ENCODE measurements around the gene AP3S1. TPM values are rescaled to one million over a fixed set of nuclear protein-coding genes. Genes with fewer than 3 reads are reported as not detected.
"Not testable (repeated sequence)": the region's sequence is repeated elsewhere in the genome, so short reads cannot be mapped to it uniquely, and the experiment has no call there.

AP3S1 gene
- total RNA-seq = 56.6 TPM
- long read RNA-seq, transcript AP3S1-201 (6 exons, 1,730 nt) = major isoform, 65 of 94 reads
- long read RNA-seq, transcript AP3S1-209 (6 exons, 489 nt) = minor isoform, 5 of 94 reads
- long read RNA-seq, partial matches to known transcripts = 0 of 94 reads
- long read RNA-seq, other reads (novel, unspliced or antisense) = 20 of 94 reads

GRCh38 chr5:115841382-115842088 lies at the start of gene AP3S1, which contains the start of gene ATG12:
Gene AP3S1 (plus strand): TSS chr5:115841935. CDS start chr5:115842038, 103 bp downstream.
Gene ATG12 (minus strand): TSS chr5:115841565. CDS start chr5:115841552, 13 bp downstream.
- DNase-seq (ENCODE audit: low spot score) = peak; percentile 96
- intact Hi-C loops (cut with DNase I) = loop anchor here (2.0 to 10.0 kb wide), 3 partner anchors 217 to 667 kb away; partner anchors contain the start of gene CCDC112

- intact Hi-C loops (cut with DNase I) = no loop called here
- no peak for DNase-seq (ENCODE audit: low spot score)
These were observed 46.0 kb upstream of the AP3S1 start for GRCh38 chr5:115795700-115796099.

GRCh38 chr5:115796656-115797055 lies 45.1 kb upstream of the AP3S1 start:
- no peak for DNase-seq (ENCODE audit: low spot score)
- intact Hi-C loops (cut with DNase I) = no loop called here

- no peak for DNase-seq (ENCODE audit: low spot score)
- intact Hi-C loops (cut with DNase I) = no loop called here
These were observed 43.5 kb upstream of the AP3S1 start for GRCh38 chr5:115798252-115798651.

- intact Hi-C loops (cut with DNase I) = no loop called here
- DNase-seq (ENCODE audit: low spot score) = no peak
These were observed 41.6 kb upstream of the AP3S1 start for GRCh38 chr5:115800108-115800507.

- intact Hi-C loops (cut with DNase I) = no loop called here
- DNase-seq (ENCODE audit: low spot score) = no peak
These were observed 40.6 kb upstream of the AP3S1 start for GRCh38 chr5:115801152-115801551.

- DNase-seq (ENCODE audit: low spot score) = no peak
- intact Hi-C loops (cut with DNase I) = no loop called here
These were observed 39.8 kb upstream of the AP3S1 start for GRCh38 chr5:115801984-115802383.

GRCh38 chr5:115806986-115807653 lies 34.6 kb upstream of the AP3S1 start:
- intact Hi-C loops (cut with DNase I) = no loop called here
- DNase-seq (ENCODE audit: low spot score) = no peak

GRCh38 chr5:115807654-115808052 lies 34.1 kb upstream of the AP3S1 start:
- no peak for DNase-seq (ENCODE audit: low spot score)
- intact Hi-C loops (cut with DNase I) = no loop called here

GRCh38 chr5:115808066-115808465 lies 33.7 kb upstream of the AP3S1 start:
- intact Hi-C loops (cut with DNase I) = not testable (repeated sequence)

GRCh38 chr5:115809946-115810345 lies 31.8 kb upstream of the AP3S1 start:
- no peak for DNase-seq (ENCODE audit: low spot score)
- intact Hi-C loops (cut with DNase I) = no loop called here

More at GRCh38 chr5:115808066-115808465, 33.7 kb upstream of the AP3S1 start:
- DNase-seq (ENCODE audit: low spot score) = not testable (repeated sequence)

- no peak for DNase-seq (ENCODE audit: low spot score)
- intact Hi-C loops (cut with DNase I) = no loop called here
These were observed 31.0 kb upstream of the AP3S1 start for GRCh38 chr5:115810761-115811160.

GRCh38 chr5:115811406-115811805 lies 30.3 kb upstream of the AP3S1 start:
- intact Hi-C loops (cut with DNase I) = no loop called here
- no peak for DNase-seq (ENCODE audit: low spot score)

GRCh38 chr5:115812372-115812771 lies 29.4 kb upstream of the AP3S1 start:
- intact Hi-C loops (cut with DNase I) = no loop called here
- DNase-seq (ENCODE audit: low spot score) = no peak

- DNase-seq (ENCODE audit: low spot score) = no peak
- intact Hi-C loops (cut with DNase I) = no loop called here
These were observed 28.0 kb upstream of the AP3S1 start for GRCh38 chr5:115813719-115814118.

- intact Hi-C loops (cut with DNase I) = loop anchor here (5.0 kb wide), 1 partner anchor 38 kb away; no protein-coding TSS in a partner anchor
- no peak for DNase-seq (ENCODE audit: low spot score)
These were observed 26.6 kb upstream of the AP3S1 start for GRCh38 chr5:115815006-115815692.

GRCh38 chr5:115815693-115816225 lies 26.0 kb upstream of the AP3S1 start:
- DNase-seq (ENCODE audit: low spot score) = peak; percentile 66
- intact Hi-C loops (cut with DNase I) = loop anchor here (5.0 kb wide), 1 partner anchor 38 kb away; no protein-coding TSS in a partner anchor

- DNase-seq (ENCODE audit: low spot score) = peak; percentile 76
- intact Hi-C loops (cut with DNase I) = loop anchor here (5.0 kb wide), 1 partner anchor 39 kb away; no protein-coding TSS in a partner anchor
These were observed 25.3 kb upstream of the AP3S1 start, which contains the start of gene CDO1 for GRCh38 chr5:115816226-115817081. Gene CDO1 (minus strand): TSS chr5:115816659. CDS start chr5:115816397, 262 bp downstream.
